Measurements from ENCODE around the gene DCC. TPM values are rescaled to one million over a fixed set of nuclear protein-coding genes. Genes with fewer than 3 reads are reported as not detected.

DCC gene
- total and polyA plus RNA-seq, 10 donors, result 0.03 to 9.2 (median 0.91) TPM; not detected in 1

DNA sequence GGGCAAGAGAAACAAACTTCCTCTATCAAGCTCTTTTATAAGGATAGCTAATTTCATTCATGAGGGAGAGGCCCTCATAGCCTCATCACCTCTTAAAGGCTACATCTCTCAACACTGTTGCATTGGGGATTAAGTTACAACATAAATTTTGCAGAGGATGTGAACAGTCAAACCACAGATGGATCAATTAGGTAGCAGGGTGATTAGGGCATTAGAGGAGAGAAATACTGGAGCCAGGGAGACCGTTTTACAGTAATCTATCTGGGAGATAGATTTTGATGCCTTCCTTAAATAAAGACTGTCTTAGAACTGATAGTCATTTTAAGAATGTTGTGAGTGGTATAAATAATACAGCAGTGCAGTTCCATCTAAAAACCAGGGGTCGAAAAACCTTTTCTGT, 258.9 kb downstream of the DCC start:
- no peaks in the 10 kb centered on the region for H3K4me1 ChIP-seq
- intact Hi-C loops (cut with DNase I; ENCODE audit: low total_unique reads), result no loop called here
- no peaks in the 10 kb centered on the region for H3K27me3 ChIP-seq (replicated peaks in 1 of 7)
- no peak for TF ChIP-seq POLR2AphosphoS5 (IDR thresholded peaks at IDR 0.05)
- no peak for TF ChIP-seq CTCF (IDR thresholded peaks at IDR 0.05 in 8 of 11, conservative IDR thresholded peaks at IDR 0.05 in 3 of 11)
- TF ChIP-seq POLR2A (IDR thresholded peaks at IDR 0.05), result no peak
- H3K27ac ChIP-seq, result no peak overlapping the region
- 39 to 71% (median 63%) methylated on average over 2 of the region's 2 CpGs for WGBS, 5 donors
- DNase-seq, result no peak
- H3K36me3 ChIP-seq, result no peaks in the 10 kb centered on the region
- no peak overlapping the region for H3K4me3 ChIP-seq
- peaks cover 0 to 8% (median 0%) of the 10 kb centered on the region in 8 donors for H3K9me3 ChIP-seq

GRCh38 chr18:52602820-52603219, 262.8 kb downstream of the DCC start:
- Histone ChIP-seq H3K27ac (no peak overlapping the region), H3K36me3 (no peaks in the 10 kb centered on the region), H3K4me1 (no peaks in the 10 kb centered on the region), H3K9me3 (peaks cover 0 to 8% (median 0%) of the 10 kb centered on the region in 8 donors), H3K4me3 (no peak overlapping the region), H3K27me3 (replicated peaks in 1 of 7) (no peaks in the 10 kb centered on the region)
- DNase-seq, result no peak
- WGBS, 5 donors, result 78 to 93% (median 87%) methylated on average over 1 of the region's 1 CpG
- intact Hi-C loops (cut with DNase I; ENCODE audit: low total_unique reads), result no loop called here
- TF ChIP-seq POLR2AphosphoS5 (IDR thresholded peaks at IDR 0.05), result no peak
- no peak for TF ChIP-seq POLR2A (IDR thresholded peaks at IDR 0.05)
- TF ChIP-seq CTCF (IDR thresholded peaks at IDR 0.05 in 8 of 11, conservative IDR thresholded peaks at IDR 0.05 in 3 of 11), result no peak

- intact Hi-C loops (cut with DNase I; ENCODE audit: low total_unique reads), result no loop called here
- no peaks in the 10 kb centered on the region for H3K9me3 ChIP-seq
- TF ChIP-seq CTCF (IDR thresholded peaks at IDR 0.05 in 8 of 11, conservative IDR thresholded peaks at IDR 0.05 in 3 of 11), result no peak
- no peak for TF ChIP-seq POLR2A (IDR thresholded peaks at IDR 0.05)
- TF ChIP-seq POLR2AphosphoS5 (IDR thresholded peaks at IDR 0.05), result no peak
- no peaks in the 10 kb centered on the region for H3K27me3 ChIP-seq (replicated peaks in 1 of 7)
- no peak overlapping the region for H3K27ac ChIP-seq
- no peak for DNase-seq
- no peak overlapping the region for H3K4me3 ChIP-seq
- no peaks in the 10 kb centered on the region for H3K36me3 ChIP-seq
- 76 to 88% (median 80%) methylated on average over 3 of the region's 3 CpGs for WGBS, 5 donors
- H3K4me1 ChIP-seq, result no peaks in the 10 kb centered on the region
These were observed 265.3 kb downstream of the DCC start for GRCh38 chr18:52605345-52605744.

DNA sequence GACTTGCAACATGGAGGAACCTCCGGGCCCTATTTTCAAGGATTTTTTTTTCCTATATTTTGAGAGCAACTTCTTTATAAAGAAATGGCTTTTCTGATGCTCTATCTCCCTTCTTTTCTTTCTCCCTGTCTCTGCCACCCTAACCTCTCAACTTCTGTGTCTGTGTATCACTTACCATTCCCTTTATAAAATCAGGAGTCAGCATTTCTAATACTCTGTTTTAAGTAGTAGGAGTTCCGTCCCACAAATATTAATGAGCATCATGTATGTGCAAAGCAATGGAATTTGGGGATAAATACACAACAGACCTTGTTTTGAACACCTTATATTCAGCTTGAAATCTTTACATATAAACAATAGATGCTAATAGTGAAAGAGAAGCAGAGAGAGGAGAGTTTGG, 268.0 kb downstream of the DCC start:
- H3K9me3 ChIP-seq, result no peaks in the 10 kb centered on the region
- TF ChIP-seq POLR2A (IDR thresholded peaks at IDR 0.05) (no peak), CTCF (IDR thresholded peaks at IDR 0.05 in 8 of 11, conservative IDR thresholded peaks at IDR 0.05 in 3 of 11) (no peak), POLR2AphosphoS5 (IDR thresholded peaks at IDR 0.05) (no peak)

More for the DNA sequence above, 268.0 kb downstream of the DCC start:
- 82 to 91% (median 88%) methylated on average over 2 of the region's 2 CpGs for WGBS, 5 donors
- H3K4me1 ChIP-seq, result no peaks in the 10 kb centered on the region
- no peak for DNase-seq
- no peaks in the 10 kb centered on the region for H3K27me3 ChIP-seq (replicated peaks in 1 of 7)
- intact Hi-C loops (cut with DNase I; ENCODE audit: low total_unique reads), result no loop called here
- H3K4me3 ChIP-seq, result no peak overlapping the region
- H3K36me3 ChIP-seq, result no peaks in the 10 kb centered on the region
- H3K27ac ChIP-seq, result no peak overlapping the region

All from spleen (tissue), 11 donors.